Epithelial cell of esophagus (primary cell): ENCODE data around the gene GTF3C2.

Source experiments
- DNase-seq: peaks from one replicate; pipeline ENCODE4 v3.0.0; 2010; ENCODE audit warnings: low read depth
- H3K4me3 ChIP-seq: 2 replicates; pipeline ENCODE4 v1.5.1; 2011; ENCODE audit warnings: mild to moderate bottlenecking, low read length, control low read depth
- TF ChIP-seq, protein P1 (sequence below): IDR thresholded peaks from 2 replicates; pipeline ENCODE4 v1.5.1; 2011; ENCODE audit warnings: low read depth, mild to moderate bottlenecking, low read length, control low read depth, inconsistent platforms; ENCODE audit not compliant: insufficient read depth; ENCODE audit errors: missing control alignments

Gene GTF3C2

DNA sequence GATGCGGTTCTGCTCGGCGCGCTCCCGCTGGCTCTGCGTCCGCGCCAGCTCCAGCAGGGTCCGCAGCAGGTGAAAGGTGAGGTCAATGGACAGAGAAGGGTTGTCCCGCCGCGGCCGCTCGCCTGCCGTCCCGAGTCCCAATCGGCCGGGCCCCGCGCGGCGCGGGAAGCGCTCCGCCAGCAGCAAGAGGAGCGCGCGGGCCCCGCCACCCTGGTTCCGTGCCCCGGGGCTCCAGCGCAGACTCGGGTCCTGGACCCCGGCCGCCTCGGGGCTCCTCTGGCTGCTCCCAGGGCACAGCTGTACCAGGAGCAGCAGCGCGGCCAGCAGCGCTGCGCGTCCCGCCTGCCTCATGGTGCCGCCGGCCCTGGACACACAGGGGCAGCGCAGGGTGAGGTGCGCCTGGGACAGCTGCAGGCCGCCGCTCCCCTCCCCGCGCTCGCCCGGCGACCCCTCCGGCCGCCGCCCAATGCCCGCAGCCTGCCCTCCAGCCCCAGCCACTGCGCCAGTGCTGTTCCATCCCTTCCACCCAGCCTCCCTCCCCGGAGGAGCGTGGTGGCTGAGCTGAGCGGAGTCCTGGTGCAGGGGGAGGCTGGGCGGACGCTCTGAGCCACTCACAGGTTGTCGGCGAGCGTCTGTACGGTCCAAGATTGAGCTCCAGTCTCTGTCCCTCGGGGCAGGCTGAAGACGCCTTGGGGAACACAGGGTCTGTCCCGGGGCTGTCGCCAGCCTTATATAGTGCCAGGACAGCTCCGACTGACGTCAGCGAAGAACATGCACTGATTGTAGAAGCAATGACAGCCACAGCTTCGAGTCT lies 48.8 kb downstream of the GTF3C2 start:
- TF ChIP-seq, protein P1, sequence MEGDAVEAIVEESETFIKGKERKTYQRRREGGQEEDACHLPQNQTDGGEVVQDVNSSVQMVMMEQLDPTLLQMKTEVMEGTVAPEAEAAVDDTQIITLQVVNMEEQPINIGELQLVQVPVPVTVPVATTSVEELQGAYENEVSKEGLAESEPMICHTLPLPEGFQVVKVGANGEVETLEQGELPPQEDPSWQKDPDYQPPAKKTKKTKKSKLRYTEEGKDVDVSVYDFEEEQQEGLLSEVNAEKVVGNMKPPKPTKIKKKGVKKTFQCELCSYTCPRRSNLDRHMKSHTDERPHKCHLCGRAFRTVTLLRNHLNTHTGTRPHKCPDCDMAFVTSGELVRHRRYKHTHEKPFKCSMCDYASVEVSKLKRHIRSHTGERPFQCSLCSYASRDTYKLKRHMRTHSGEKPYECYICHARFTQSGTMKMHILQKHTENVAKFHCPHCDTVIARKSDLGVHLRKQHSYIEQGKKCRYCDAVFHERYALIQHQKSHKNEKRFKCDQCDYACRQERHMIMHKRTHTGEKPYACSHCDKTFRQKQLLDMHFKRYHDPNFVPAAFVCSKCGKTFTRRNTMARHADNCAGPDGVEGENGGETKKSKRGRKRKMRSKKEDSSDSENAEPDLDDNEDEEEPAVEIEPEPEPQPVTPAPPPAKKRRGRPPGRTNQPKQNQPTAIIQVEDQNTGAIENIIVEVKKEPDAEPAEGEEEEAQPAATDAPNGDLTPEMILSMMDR: no peak
- H3K4me3 ChIP-seq: no peak overlapping the region
- no peak for DNase-seq

DNA sequence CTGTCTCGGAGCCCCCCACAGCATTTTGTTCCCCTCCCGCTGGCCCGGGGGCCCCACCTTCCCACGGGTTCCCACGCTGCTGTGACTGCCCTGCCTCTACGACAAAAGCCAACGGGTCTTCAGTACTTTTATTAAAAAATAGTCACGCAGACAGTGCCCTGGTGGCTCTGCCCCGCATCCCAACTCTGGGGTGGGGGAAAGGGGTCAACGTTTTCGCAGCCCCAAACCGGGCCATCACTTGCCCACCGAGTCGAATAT lies 49.3 kb downstream of the GTF3C2 start:
- no peak for DNase-seq
- TF ChIP-seq, protein P1: no peak
- no peak overlapping the region for H3K4me3 ChIP-seq

DNA sequence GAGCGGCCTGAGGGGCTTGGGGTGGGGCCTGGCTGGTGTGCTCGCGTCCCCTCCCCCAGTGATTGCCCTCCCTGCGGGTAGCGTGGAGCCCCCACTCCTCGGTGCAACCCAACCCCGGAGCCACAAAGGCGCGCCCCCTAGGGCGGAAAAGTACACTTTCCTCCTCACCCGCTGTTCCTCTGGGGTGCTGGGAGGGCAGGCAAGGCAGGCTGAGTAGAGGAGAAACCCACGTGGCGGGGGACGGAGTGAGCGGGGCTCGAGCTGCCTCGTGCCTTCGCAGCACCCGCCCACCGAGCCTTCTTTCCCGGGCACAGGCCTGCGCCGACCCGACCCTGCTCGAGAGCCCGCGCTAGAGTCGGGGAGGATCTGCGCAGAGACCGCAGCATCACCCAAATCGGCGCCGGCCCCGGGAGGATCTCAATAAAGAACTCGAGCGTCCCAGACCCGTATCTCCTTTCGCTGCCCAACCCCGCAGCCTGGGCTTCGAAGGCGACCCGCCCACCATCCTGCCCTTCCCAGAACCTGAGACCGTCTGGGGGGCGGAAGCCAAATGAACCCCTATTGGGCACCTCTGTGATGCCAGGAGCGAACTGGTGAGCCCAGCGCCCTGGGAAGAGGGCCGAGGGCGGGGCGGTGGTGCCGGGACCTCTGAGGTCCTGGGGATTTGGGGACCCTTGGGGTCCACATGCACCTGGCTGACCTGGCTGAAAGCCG lies 49.8 kb downstream of the GTF3C2 start:
- TF ChIP-seq, protein P1: no peak
- no peak overlapping the region for H3K4me3 ChIP-seq
- DNase-seq: no peak

DNA sequence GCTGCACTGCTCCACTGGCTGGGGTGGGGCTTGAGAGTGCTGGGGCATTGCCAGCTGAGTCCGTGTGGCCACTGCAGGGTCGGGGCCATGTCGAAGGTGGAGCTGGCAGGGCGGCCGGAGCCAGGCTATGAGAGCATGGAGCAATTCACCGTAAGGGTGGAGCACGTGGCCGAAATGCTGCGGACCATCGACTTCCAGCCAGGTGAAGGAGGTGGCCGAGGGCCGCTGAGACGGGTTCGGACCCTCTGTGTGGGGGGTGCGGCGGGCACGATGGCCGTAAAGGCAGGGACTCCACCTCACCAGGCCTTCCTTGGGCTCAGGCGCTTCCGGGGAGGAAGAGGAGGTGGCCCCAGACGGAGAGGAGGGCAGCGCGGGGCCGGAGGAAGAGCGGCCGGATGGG lies 50.4 kb downstream of the GTF3C2 start:
- H3K4me3 ChIP-seq: no peak overlapping the region
- no peak for DNase-seq
- TF ChIP-seq, protein P1: no peak

DNA sequence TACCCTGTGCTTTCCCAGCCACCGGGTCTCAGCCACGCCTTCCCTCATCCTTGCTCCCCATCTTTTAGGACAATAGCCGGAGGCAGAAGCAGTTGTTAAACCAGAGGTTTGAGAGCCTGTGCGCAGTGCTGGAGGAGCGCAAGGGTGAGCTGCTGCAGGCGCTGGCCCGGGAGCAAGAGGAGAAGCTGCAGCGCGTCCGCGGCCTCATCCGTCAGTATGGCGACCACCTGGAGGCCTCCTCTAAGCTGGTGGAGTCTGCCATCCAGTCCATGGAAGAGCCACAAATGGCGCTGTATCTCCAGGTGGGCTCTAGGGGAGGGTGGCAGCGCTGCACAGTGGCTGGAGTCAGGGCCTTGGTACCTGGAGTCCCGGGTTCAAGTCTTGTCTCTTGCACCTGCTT lies 51.0 kb downstream of the GTF3C2 start:
- TF ChIP-seq, protein P1: no peak
- no peak for DNase-seq
- no peak overlapping the region for H3K4me3 ChIP-seq

DNA sequence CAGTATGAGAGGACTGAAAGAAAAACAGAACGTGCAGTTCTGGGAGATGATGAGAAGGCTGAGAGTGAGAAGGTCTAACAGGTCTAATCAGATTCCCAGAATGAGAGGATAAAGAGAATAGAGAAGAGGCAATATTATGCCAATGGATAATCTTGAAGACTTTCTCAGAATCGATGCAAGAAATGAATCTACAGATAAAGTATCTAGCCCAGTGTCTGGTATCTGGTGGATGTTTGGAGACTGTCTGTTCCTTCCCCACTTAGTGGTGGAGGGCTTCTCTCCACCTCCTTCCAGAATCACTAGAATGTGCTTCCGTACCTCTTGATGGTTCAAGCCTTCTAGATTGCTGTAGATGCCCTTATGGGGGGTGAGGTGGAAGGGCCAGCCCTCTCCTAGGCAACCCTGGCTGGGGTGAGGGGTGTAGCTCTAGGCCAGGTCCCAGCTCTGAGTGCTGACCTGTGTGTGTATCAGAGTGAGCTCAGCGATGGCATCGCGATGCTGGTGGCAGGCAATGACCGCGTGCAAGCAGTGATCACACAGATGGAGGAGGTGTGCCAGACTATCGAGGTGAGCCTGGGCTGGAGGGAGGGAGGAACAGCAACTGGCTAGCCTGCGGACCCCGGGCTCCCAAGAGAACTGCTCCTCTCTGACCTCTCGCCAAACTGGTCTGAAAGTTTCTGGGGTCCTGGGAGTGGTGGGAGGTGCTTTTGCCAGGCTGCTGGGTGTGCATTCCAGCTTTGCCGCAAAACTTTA lies 51.9 kb downstream of the GTF3C2 start:
- TF ChIP-seq, protein P1: no peak
- no peak for DNase-seq
- H3K4me3 ChIP-seq: no peak overlapping the region
